ENCODE results near the gene CNOT6. TPM values are rescaled to one million over a fixed set of nuclear protein-coding genes. Genes with fewer than 3 reads are reported as not detected.
"Not testable (repeated sequence)": the region's sequence is repeated elsewhere in the genome, so short reads cannot be mapped to it uniquely, and the experiment has no call there.

The CNOT6 gene
- total RNA-seq, result 10 to 100 TPM; 18.4 to 20.1 TPM

DNA sequence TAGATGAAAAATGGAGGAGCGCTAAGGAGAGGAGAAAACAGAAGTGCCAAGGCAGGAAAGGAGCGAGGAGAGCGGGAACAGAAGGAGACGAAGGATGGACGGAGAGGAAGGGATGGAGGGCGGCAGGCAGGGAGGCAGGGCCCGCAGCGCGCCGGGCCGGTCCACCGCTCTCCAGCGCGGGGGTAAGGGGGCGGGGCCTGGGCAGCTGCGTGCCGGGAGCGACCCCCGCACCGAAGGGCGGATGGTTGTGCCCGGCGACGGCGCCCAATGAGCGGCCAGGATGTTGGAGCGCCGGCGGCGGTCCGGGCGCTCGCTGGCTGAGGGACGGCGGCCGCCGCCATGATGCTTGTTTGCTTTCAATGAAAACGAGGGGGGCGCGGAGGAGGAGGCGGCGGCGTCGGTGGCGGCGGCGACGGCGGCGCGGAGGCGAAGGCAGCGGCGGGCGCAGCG, at the start of gene CNOT6:
CNOT6 (plus strand) TSS at position 320 of the 450 bp plus-strand sequence. CDS start 34,898 bp downstream, outside the sequence.
- H3K27me3 ChIP-seq (replicated peaks; ENCODE audit: insufficient read depth), result no peaks in the 10 kb centered on the region
- intact Hi-C loops (cut with DNase I), result no loop called here
- 1% methylated on average over 41 of the region's 56 CpGs for WGBS
- peak within 1 kb of the TSS; percentile 99 to 100 for H3K4me3 ChIP-seq
- DNase-seq (ENCODE audit: low spot score), result peak; percentile 93
- peak within 1 kb of the TSS; percentile 93 to 97 for H3K27ac ChIP-seq
- H3K9me3 ChIP-seq, result no peaks in the 10 kb centered on the region
- peaks cover 5% of the 10 kb centered on the region for H3K4me1 ChIP-seq (replicated peaks)
- TF ChIP-seq, protein P1, sequence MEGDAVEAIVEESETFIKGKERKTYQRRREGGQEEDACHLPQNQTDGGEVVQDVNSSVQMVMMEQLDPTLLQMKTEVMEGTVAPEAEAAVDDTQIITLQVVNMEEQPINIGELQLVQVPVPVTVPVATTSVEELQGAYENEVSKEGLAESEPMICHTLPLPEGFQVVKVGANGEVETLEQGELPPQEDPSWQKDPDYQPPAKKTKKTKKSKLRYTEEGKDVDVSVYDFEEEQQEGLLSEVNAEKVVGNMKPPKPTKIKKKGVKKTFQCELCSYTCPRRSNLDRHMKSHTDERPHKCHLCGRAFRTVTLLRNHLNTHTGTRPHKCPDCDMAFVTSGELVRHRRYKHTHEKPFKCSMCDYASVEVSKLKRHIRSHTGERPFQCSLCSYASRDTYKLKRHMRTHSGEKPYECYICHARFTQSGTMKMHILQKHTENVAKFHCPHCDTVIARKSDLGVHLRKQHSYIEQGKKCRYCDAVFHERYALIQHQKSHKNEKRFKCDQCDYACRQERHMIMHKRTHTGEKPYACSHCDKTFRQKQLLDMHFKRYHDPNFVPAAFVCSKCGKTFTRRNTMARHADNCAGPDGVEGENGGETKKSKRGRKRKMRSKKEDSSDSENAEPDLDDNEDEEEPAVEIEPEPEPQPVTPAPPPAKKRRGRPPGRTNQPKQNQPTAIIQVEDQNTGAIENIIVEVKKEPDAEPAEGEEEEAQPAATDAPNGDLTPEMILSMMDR (IDR thresholded peaks at IDR 0.05), result peak in 1 of 4 experiments; percentile 8
- TF ChIP-seq POLR2AphosphoS5 (IDR thresholded peaks at IDR 0.05) (peak; percentile 80), POLR2A (IDR thresholded peaks at IDR 0.05) (peak; percentile 53)
- H3K36me3 ChIP-seq, result no peaks in the 10 kb centered on the region

- Histone ChIP-seq H3K27ac (no peak overlapping the region), H3K36me3 (no peaks in the 10 kb centered on the region), H3K9me3 (no peaks in the 10 kb centered on the region), H3K4me1 (replicated peaks) (no peaks in the 10 kb centered on the region), H3K27me3 (replicated peaks; ENCODE audit: insufficient read depth) (no peaks in the 10 kb centered on the region), H3K4me3 (no peak overlapping the region)
- no peak for DNase-seq (ENCODE audit: low spot score)
- whole genome bisulfite sequencing, result 84% methylated on average over 2 of the region's 2 CpGs
- intact Hi-C loops (cut with DNase I), result no loop called here
- TF ChIP-seq POLR2A (IDR thresholded peaks at IDR 0.05) (no peak), POLR2AphosphoS5 (IDR thresholded peaks at IDR 0.05) (no peak)
- TF ChIP-seq, protein P1 (IDR thresholded peaks at IDR 0.05), result no peak
Observed at GRCh38 chr5:180454752-180455151, 39.4 kb upstream of the CNOT6 start.

GRCh38 chr5:180455872-180456271, 38.3 kb upstream of the CNOT6 start:
- no peak overlapping the region for H3K4me3 ChIP-seq
- no peaks in the 10 kb centered on the region for H3K36me3 ChIP-seq
- no peak overlapping the region for H3K27ac ChIP-seq
- intact Hi-C loops (cut with DNase I), result no loop called here
- no peaks in the 10 kb centered on the region for H3K4me1 ChIP-seq (replicated peaks)
- no peak for DNase-seq (ENCODE audit: low spot score)
- TF ChIP-seq, protein P1 (IDR thresholded peaks at IDR 0.05), result no peak
- no peak for TF ChIP-seq POLR2AphosphoS5 (IDR thresholded peaks at IDR 0.05)
- no peak for TF ChIP-seq POLR2A (IDR thresholded peaks at IDR 0.05)
- H3K27me3 ChIP-seq (replicated peaks; ENCODE audit: insufficient read depth), result no peaks in the 10 kb centered on the region
- H3K9me3 ChIP-seq, result no peaks in the 10 kb centered on the region
- 41% methylated on average over 1 of the region's 1 CpG for WGBS

DNA sequence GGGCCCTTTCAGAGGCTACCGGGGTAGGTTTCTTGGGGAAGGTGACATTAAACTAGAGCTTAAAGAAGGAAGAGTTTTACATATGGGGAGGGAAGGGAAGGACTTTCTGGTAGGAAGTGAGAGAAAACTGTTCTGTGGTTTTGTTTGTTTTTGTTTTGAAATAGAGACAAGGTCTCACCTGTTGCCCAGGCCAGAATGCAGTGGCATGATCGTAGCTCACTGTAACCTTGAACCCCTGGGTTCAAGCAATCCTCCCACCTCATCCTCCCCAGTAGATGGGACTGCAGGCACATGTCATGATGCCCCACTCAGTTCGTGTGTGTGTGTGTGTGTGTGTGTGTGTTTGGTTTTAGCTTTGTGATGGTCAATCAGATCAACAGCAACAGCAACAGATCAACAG, 37.4 kb upstream of the CNOT6 start:
- Histone ChIP-seq H3K27me3 (replicated peaks; ENCODE audit: insufficient read depth) (no peaks in the 10 kb centered on the region), H3K9me3 (no peaks in the 10 kb centered on the region), H3K36me3 (no peaks in the 10 kb centered on the region), H3K4me1 (replicated peaks) (no peaks in the 10 kb centered on the region), H3K27ac (no peak overlapping the region), H3K4me3 (no peak overlapping the region)
- no peak for TF ChIP-seq POLR2AphosphoS5 (IDR thresholded peaks at IDR 0.05)
- TF ChIP-seq, protein P1 (IDR thresholded peaks at IDR 0.05), result no peak
- no peak for TF ChIP-seq POLR2A (IDR thresholded peaks at IDR 0.05)
- no peak for DNase-seq (ENCODE audit: low spot score)
- intact Hi-C loops (cut with DNase I), result no loop called here
- 65% methylated on average over 3 of the region's 3 CpGs for WGBS

DNA sequence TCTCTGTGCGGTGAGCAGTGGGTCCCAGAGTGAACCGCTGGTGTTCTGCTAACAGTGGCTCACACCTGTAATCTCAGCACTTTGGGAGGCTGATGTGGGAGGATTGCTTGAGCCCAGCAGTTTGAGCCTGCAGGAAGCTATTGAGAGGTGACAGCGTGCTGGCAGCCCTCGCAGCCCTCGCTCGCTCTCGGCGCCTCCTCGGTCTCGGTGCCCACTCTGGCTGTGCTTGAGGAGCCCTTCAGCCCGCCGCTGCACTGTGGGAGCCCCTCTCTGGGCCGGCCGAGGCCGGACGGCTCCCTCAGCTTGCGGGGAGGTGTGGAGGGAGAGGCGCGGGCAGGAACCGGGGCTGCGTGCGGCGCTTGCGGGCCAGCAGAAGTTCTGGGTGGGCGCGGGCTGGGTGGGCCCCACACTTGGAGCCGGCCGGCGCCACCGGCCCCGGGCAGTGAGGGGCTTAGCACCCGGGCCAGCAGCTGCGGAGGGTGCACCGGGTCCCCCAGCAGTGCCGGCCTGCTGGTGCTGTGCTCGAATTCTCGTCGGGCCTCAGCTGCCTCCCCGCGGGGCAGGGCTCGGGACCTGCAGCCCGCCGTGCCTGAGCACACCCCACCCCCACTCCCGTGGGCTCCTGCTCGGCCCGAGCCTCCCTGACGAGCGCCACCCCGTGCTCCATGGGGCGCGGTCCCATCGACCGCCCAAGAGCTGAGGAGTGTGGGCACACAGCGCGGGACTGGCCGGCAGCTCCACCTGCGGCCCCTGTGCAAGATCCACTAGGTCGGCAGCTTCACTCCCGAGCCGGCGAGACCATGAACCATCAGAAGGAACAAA, 35.1 kb upstream of the CNOT6 start:
- DNase-seq (ENCODE audit: low spot score); H3K27ac ChIP-seq; H3K36me3 ChIP-seq; H3K4me3 ChIP-seq; H3K27me3 ChIP-seq (replicated peaks; ENCODE audit: insufficient read depth); H3K9me3 ChIP-seq; H3K4me1 ChIP-seq (replicated peaks); intact Hi-C loops (cut with DNase I): not testable (repeated sequence)
- 95% methylated on average over 39 of the region's 61 CpGs for WGBS

DNA sequence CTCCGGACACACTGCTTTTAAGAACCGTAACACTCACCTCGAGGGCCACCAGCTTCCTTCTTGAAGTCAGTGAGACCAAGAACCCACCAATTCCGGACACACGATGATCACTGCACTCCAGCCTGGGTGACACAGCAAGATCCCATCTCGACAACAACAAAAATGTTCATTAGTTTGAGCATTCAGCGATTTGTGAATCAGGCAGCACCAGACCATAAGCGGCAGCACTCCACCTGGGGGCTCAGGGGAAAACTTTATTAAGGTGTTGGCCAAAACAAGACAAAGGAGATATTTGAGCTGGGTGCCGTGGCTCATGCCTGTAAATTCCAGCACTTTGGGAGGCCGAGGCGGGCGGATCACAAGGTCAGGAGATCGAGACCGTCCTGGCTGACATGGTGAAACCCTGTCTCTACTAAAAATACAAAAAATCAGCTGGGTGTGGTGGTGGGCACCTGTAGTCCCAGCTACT, 34.5 kb upstream of the CNOT6 start:
- WGBS, result 90% methylated on average over 14 of the region's 14 CpGs
- H3K9me3 ChIP-seq; DNase-seq (ENCODE audit: low spot score); H3K27me3 ChIP-seq (replicated peaks; ENCODE audit: insufficient read depth); H3K27ac ChIP-seq; intact Hi-C loops (cut with DNase I); H3K4me1 ChIP-seq (replicated peaks); H3K36me3 ChIP-seq; H3K4me3 ChIP-seq: not testable (repeated sequence)

All from prostate gland (tissue), 2 donors.